WTC11 (cell line): ENCODE results near the gene TMBIM6.

Source experiments
- CTCF ChIP-seq: fragments of 200-600 bp; IDR thresholded peaks from 2 replicates; pipeline ENCODE4 v1.8.0; 2022; ENCODE audit warnings: antibody characterized with exemption
- E2F1 ChIP-seq: sonication (generic); formaldehyde crosslinking; IDR thresholded peaks from 2 replicates; pipeline ENCODE4 v1.8.0; 2022; ENCODE audit warnings: mild to moderate bottlenecking, missing genetic modification reagents
- HMGXB4 ChIP-seq: sonication (generic); formaldehyde crosslinking; IDR thresholded peaks from 2 replicates; pipeline ENCODE4 v1.8.1; 2023; ENCODE audit warnings: mild to moderate bottlenecking, moderate library complexity, missing genetic modification reagents
- JUN ChIP-seq: sonication (generic); formaldehyde crosslinking; IDR thresholded peaks from 2 replicates; pipeline ENCODE4 v1.8.0; 2023; ENCODE audit warnings: mild to moderate bottlenecking, missing genetic modification reagents
- MAX ChIP-seq: sonication (generic); formaldehyde crosslinking; IDR thresholded peaks from 2 replicates; pipeline ENCODE4 v1.8.0; 2022; ENCODE audit warnings: mild to moderate bottlenecking, missing genetic modification reagents
- SMAD3 ChIP-seq: sonication (generic); formaldehyde crosslinking; IDR thresholded peaks from 2 replicates; pipeline ENCODE4 v1.8.0; 2022; ENCODE audit warnings: missing genetic modification reagents, mild to moderate bottlenecking, borderline replicate concordance
- SP1 ChIP-seq: sonication (generic); formaldehyde crosslinking; conservative IDR thresholded peaks from 2 replicates; pipeline ENCODE4 v1.8.1; 2022; ENCODE audit warnings: missing genetic modification reagents
- TP53 ChIP-seq: sonication (generic); formaldehyde crosslinking; IDR thresholded peaks from 2 replicates; pipeline ENCODE4 v1.8.1; 2023; ENCODE audit warnings: mild to moderate bottlenecking, missing genetic modification reagents

- TF ChIP-seq SMAD3 (no peak), MAX (no peak), TP53 (CRISPR knock-in tag) (no peak), JUN (CRISPR knock-in tag) (no peak), CTCF (no peak), SP1 (CRISPR knock-in tag) (no peak), E2F1 (CRISPR knock-in tag) (no peak), HMGXB4 (CRISPR knock-in tag) (no peak)
Measured at GRCh38 chr12:49703647-49704137, 37.7 kb upstream of the TMBIM6 start.
